ENCODE measurements around the gene SLIT3.

The SLIT3 gene

GRCh38 chr5:168809218-168809617 is 491.7 kb downstream of the SLIT3 start:
- DNase-seq: no peak

GRCh38 chr5:168808051-168808616 is 492.8 kb downstream of the SLIT3 start:
- no peak for DNase-seq

- no peak for DNase-seq
These were observed 493.7 kb downstream of the SLIT3 start for GRCh38 chr5:168807287-168807686.

- no peak for DNase-seq
These were observed 497.4 kb downstream of the SLIT3 start for GRCh38 chr5:168803541-168803940.

- DNase-seq: no peak
These were observed 498.6 kb downstream of the SLIT3 start for GRCh38 chr5:168802337-168802736.

GRCh38 chr5:168801567-168801966 is 499.4 kb downstream of the SLIT3 start:
- no peak for DNase-seq

- no peak for DNase-seq
These were observed 500.2 kb downstream of the SLIT3 start for GRCh38 chr5:168800701-168801100.

- no peak for DNase-seq
These were observed 502.6 kb downstream of the SLIT3 start for GRCh38 chr5:168798065-168799023.

GRCh38 chr5:168796593-168797580 is 504.1 kb downstream of the SLIT3 start:
- DNase-seq: peak in 32 of 56 donors; percentile 3 to 71 (median 32)

GRCh38 chr5:168796000-168796399 is 504.9 kb downstream of the SLIT3 start:
- DNase-seq: no peak

GRCh38 chr5:168793841-168794837 is 506.8 kb downstream of the SLIT3 start:
- peak in 20 of 56 donors; percentile 5 to 68 (median 38) for DNase-seq

GRCh38 chr5:168792678-168793077 is 508.3 kb downstream of the SLIT3 start:
- no peak for DNase-seq

- DNase-seq: no peak
These were observed 510.2 kb downstream of the SLIT3 start for GRCh38 chr5:168790671-168791250.

GRCh38 chr5:168790002-168790635 is 510.8 kb downstream of the SLIT3 start:
- no peak for DNase-seq

- DNase-seq: no peak
These were observed 512.2 kb downstream of the SLIT3 start for GRCh38 chr5:168788786-168789185.

GRCh38 chr5:168788107-168788506 is 512.8 kb downstream of the SLIT3 start:
- no peak for DNase-seq

- no peak for DNase-seq
These were observed 514.8 kb downstream of the SLIT3 start for GRCh38 chr5:168786147-168786546.

GRCh38 chr5:168784454-168784853 is 516.5 kb downstream of the SLIT3 start:
- DNase-seq: no peak

GRCh38 chr5:168781941-168782571 is 518.9 kb downstream of the SLIT3 start:
- no peak for DNase-seq

Measured in amygdala (tissue), 56 donors.